ENCODE results near the gene MYH6. TPM values are rescaled to one million over a fixed set of nuclear protein-coding genes. Genes with fewer than 3 reads are reported as not detected.
"Not testable (repeated sequence)": the region's sequence is repeated elsewhere in the genome, so short reads cannot be mapped to it uniquely, and the experiment has no call there.

The MYH6 gene
- total and polyA plus RNA-seq, 8 donors = 0.03 to 1.5 (median 0.05) TPM; not detected in 3

DNA sequence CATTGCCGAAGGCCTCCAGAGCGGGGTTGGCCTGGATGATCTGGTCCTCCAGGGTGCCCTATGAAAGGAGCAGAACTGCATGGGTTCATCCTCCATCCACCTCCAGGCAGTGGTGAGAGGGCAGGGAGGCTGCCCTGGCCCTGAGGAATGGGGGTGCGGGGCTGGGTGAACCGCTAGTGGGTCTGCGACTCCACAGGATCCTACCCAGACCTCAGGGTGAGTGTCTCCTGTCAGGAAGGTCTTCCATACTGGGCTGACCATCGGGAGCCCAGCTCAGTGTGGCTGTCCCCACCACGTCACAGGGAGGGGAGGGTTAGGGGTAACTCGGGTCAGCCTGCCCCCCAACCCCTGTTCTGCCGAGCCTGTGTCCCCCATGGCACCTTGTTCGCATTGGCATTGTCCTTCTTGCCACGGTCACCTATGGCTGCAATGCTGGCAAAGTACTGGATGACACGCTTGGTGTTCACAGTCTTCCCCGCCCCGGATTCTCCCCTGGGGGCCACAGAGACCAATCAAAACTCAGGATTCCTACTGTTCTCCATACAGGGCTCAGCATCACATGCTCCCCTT lies 3.7 kb downstream of the MYH6 start:
- H3K4me3 ChIP-seq = no peak overlapping the region
- no peaks in the 10 kb centered on the region for H3K4me1 ChIP-seq
- ATAC-seq = no peak
- peak in 1 of 4 donors; percentile 50 for DNase-seq
- intact Hi-C loops (cut with DNase I) = no loop called here
- H3K9me3 ChIP-seq = no peaks in the 10 kb centered on the region
- TF ChIP-seq, protein P1, sequence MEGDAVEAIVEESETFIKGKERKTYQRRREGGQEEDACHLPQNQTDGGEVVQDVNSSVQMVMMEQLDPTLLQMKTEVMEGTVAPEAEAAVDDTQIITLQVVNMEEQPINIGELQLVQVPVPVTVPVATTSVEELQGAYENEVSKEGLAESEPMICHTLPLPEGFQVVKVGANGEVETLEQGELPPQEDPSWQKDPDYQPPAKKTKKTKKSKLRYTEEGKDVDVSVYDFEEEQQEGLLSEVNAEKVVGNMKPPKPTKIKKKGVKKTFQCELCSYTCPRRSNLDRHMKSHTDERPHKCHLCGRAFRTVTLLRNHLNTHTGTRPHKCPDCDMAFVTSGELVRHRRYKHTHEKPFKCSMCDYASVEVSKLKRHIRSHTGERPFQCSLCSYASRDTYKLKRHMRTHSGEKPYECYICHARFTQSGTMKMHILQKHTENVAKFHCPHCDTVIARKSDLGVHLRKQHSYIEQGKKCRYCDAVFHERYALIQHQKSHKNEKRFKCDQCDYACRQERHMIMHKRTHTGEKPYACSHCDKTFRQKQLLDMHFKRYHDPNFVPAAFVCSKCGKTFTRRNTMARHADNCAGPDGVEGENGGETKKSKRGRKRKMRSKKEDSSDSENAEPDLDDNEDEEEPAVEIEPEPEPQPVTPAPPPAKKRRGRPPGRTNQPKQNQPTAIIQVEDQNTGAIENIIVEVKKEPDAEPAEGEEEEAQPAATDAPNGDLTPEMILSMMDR (IDR thresholded peaks at IDR 0.05) = no peak
- no peaks in the 10 kb centered on the region for H3K36me3 ChIP-seq
- peaks cover 0 to 36% of the 10 kb centered on the region in 2 donors for H3K27me3 ChIP-seq
- H3K27ac ChIP-seq = no peak overlapping the region

DNA sequence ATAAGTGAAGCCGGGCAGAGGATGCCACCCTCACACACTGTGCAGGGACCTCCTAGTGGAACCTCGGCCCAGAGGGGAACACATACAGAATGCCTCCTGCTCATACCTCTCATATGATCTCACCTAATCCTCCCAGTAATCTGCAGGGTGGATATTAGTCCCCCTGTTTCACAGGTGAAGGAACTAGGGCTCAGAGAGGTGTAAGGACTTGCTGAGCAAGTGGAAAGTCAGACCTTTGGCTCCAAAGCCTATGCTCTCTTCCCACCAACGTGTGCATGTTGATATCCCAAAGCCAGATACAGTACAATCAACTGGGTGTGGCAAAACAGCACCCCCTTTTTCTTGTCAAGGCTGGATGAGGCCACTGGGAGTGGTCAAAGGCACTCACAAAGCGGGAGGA lies 4.2 kb downstream of the MYH6 start:
- Histone ChIP-seq H3K27me3 (peaks cover 0 to 36% of the 10 kb centered on the region in 2 donors), H3K4me3 (no peak overlapping the region), H3K4me1 (no peaks in the 10 kb centered on the region), H3K9me3 (no peaks in the 10 kb centered on the region), H3K36me3 (no peaks in the 10 kb centered on the region), H3K27ac (no peak overlapping the region)
- ATAC-seq (no peak), DNase-seq (no peak)
- TF ChIP-seq, protein P1 (IDR thresholded peaks at IDR 0.05) = no peak
- intact Hi-C loops (cut with DNase I) = no loop called here

DNA sequence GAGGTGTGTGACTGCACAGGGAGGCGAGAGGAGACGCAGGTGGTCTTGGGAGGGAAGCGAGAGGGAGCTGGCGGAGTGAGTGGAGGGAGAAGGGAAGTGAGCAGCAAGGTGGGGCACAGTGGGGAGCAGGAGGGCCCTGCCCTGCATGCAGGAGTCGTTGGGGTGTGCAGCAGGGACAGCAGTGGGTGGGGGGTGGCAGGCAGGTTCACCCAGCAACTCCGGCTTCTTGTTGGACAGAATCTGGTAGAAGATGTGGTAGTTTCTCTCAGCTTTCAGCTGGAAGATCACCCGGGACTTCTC lies 5.0 kb downstream of the MYH6 start:
- peaks cover 0 to 36% of the 10 kb centered on the region in 2 donors for H3K27me3 ChIP-seq
- H3K9me3 ChIP-seq = no peaks in the 10 kb centered on the region
- H3K4me3 ChIP-seq = no peak overlapping the region
- no peak overlapping the region for H3K27ac ChIP-seq
- intact Hi-C loops (cut with DNase I) = no loop called here
- ATAC-seq = no peak
- TF ChIP-seq, protein P1 (IDR thresholded peaks at IDR 0.05) = no peak
- no peaks in the 10 kb centered on the region for H3K4me1 ChIP-seq
- peak in 1 of 4 donors; percentile 36 for DNase-seq
- H3K36me3 ChIP-seq = no peaks in the 10 kb centered on the region

DNA sequence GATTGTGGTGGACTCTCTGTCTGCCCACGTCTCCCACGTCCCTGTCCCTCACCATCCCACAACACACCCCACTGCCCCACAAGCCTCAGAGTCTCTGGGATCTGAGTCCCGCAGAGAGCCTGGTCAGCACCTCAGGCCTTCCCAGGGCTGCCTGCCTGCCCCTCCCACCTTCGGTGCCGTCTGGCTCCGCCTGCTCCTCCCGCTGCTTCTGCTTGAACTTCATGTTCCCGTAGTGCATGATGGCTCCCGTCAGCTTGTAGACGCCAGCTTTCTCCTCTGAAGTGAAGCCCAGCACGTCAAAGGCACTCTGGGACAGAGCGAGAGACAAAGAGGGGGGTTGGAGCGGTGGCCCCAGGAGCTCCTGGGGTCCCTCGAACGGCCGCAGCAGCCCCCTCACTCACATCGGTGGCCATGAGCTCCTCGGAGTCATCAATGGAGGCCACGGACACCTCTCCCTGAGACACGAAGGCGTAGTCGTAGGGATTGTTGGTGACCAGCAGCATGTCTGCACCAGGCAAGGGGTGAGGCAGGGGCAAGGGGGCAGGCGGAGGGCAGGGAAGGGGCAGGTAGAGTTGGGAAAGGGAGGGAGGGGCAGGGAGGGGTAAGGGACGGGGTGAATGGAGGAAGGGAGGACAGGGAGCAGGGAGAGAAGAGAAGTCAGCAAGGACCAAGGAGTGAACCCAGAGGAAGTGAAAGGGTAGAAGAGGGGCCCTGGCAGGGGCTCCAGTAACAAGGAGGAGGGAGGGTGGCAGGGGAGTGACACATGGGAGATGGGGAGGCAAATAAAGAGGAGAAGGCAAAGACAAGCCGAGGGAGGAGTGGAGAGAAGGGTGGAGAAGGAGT lies 5.6 kb downstream of the MYH6 start:
- no peaks in the 10 kb centered on the region for H3K36me3 ChIP-seq
- no peaks in the 10 kb centered on the region for H3K4me1 ChIP-seq
- ATAC-seq = no peak
- intact Hi-C loops (cut with DNase I) = no loop called here
- peak in 1 of 4 donors; percentile 61 for DNase-seq
- no peak overlapping the region for H3K4me3 ChIP-seq
- no peak overlapping the region for H3K27ac ChIP-seq
- no peaks in the 10 kb centered on the region for H3K9me3 ChIP-seq
- TF ChIP-seq, protein P1 (IDR thresholded peaks at IDR 0.05) = no peak
- peaks cover 0 to 36% of the 10 kb centered on the region in 2 donors for H3K27me3 ChIP-seq

DNA sequence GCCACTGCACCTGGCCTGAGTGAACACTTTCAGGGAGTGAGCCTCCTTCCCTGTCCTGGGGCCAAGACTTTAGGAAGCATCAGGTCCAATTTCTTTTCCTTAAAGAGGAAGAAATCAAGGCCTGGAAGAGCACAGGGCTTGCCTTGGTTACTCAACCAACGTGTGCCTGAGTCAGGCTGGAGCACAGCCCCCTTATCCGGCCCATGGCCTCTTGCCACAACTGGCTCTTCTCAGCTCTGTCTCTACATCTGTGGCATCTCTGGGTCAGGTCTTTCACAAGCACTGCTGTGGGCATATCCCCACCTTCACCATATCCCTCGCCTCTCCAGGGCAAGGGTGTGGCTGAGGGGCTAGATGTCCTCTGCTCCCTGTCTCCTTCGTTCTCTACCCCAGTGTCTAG lies 6.8 kb downstream of the MYH6 start:
- intact Hi-C loops (cut with DNase I) = no loop called here
- no peaks in the 10 kb centered on the region for H3K4me1 ChIP-seq
- no peaks in the 10 kb centered on the region for H3K36me3 ChIP-seq
- no peak overlapping the region for H3K4me3 ChIP-seq
- no peak for ATAC-seq
- H3K27ac ChIP-seq = no peak overlapping the region
- no peaks in the 10 kb centered on the region for H3K9me3 ChIP-seq
- TF ChIP-seq, protein P1 (IDR thresholded peaks at IDR 0.05) = no peak
- H3K27me3 ChIP-seq = peaks cover 0 to 25% of the 10 kb centered on the region in 2 donors
- peak in 1 of 4 donors; percentile 23 for DNase-seq

DNA sequence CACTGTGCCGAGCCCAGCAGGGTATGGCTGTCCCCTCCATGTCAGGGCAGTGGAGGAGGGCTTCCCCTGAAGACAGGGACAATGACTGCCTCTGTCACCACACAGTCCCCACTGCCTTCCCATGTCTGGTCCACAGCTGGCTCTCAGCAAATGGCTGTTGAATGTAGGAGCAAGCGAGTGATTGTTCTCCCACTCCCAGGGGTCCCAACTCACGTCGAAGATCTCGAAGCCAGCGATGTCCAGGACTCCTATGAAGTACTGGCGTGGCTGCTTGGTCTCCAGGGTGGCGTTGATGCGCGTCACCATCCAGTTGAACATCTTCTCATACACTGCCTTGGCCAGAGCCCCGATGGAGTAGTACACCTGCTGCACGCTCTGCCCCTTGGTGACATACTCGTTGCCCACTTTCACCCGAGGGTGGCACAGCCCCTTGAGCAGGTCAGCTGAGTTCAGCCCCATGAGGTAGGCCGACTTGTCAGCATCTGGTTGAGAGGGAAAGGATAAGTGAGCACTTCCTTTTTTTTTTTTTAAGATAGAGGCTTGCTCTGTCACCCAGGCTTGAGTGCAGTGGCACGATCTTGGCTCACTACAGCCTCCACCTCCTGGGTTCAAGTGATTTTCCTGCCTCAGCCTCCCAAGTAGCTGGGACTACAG lies 7.5 kb downstream of the MYH6 start:
- intact Hi-C loops (cut with DNase I); H3K4me1 ChIP-seq; H3K4me3 ChIP-seq; H3K36me3 ChIP-seq; ATAC-seq; H3K9me3 ChIP-seq; H3K27ac ChIP-seq: not testable (repeated sequence)
- peaks cover 0 to 20% of the 10 kb centered on the region in 2 donors for H3K27me3 ChIP-seq
- peak in 1 of 4 donors; percentile 43 for DNase-seq
